H1 (cell line): ENCODE data around the gene TCERG1L. TPM values are rescaled to one million over a fixed set of nuclear protein-coding genes. Genes with fewer than 3 reads are reported as not detected.

ENCODE experiments used
- CTCF ChIA-PET: fragments of 300-600 bp; sonication (Branson Sonifier 250); formaldehyde crosslinking; loops from one replicate; lab custom pipeline; 2021; ENCODE audit not compliant: partially characterized antibody; lab: Charles Lee
- POLR2A ChIA-PET: fragments of 300-600 bp; sonication (Branson Sonifier 250); formaldehyde crosslinking; loops from one replicate; lab custom pipeline; 2021; ENCODE audit warnings: inconsistent platforms; ENCODE audit not compliant: partially characterized antibody; lab: Charles Lee
- DNase-seq, 2 experiments: peaks; one replicate each; pipeline versions ENCODE4 v3.0.0 to v3.0.0-alpha.2; 2010 to 2022; ENCODE audit warnings: low spot score in 2 of 2, low read depth in 1 of 2, mixed read lengths in 1 of 2
- FAIRE-seq: peaks from 2 replicates; lab custom pipeline; 2011; peaks lifted over from hg19 to GRCh38; lab: Jason Lieb, UNC
- H2AFZ ChIP-seq: 2 replicates; pipeline ENCODE4 v1.8.1; 2012; ENCODE audit warnings: low read length, inconsistent platforms
- H2AK5ac ChIP-seq: 2 replicates; pipeline ENCODE4 v1.6.1; 2013; ENCODE audit warnings: low read depth, low read length
- H2BK120ac ChIP-seq: replicated peaks from 2 replicates; pipeline ENCODE3; 2013; ENCODE audit warnings: low read depth, low read length, inconsistent platforms
- H2BK12ac ChIP-seq: 2 replicates; pipeline ENCODE4 v1.6.1; 2013; ENCODE audit warnings: low read depth, low read length
- H2BK15ac ChIP-seq: 2 replicates; pipeline ENCODE4 v1.6.1; 2013; ENCODE audit warnings: low read length
- H2BK20ac ChIP-seq: 2 replicates; pipeline ENCODE4 v1.6.1; 2013; ENCODE audit warnings: low read length
- H2BK5ac ChIP-seq: 2 replicates; pipeline ENCODE4 v1.6.1; 2013; ENCODE audit warnings: low read depth, low read length
- H3K14ac ChIP-seq: 2 replicates; pipeline ENCODE4 v1.6.1; 2013; ENCODE audit warnings: inconsistent platforms; ENCODE audit not compliant: insufficient read length
- H3K18ac ChIP-seq: 2 replicates; pipeline ENCODE4 v1.6.1; 2013; ENCODE audit warnings: low read length; ENCODE audit errors: extremely low read depth
- H3K23ac ChIP-seq: 2 replicates; pipeline ENCODE4 v1.6.1; 2013; ENCODE audit warnings: inconsistent platforms; ENCODE audit not compliant: insufficient read length
- H3K23me2 ChIP-seq: 2 replicates; pipeline ENCODE4 v1.6.1; 2013; ENCODE audit warnings: low read depth, low read length
- H3K27ac ChIP-seq: 2 replicates; pipeline ENCODE4 v1.6.1; 2011; ENCODE audit warnings: low read depth, low read length, inconsistent platforms
- H3K27me3 ChIP-seq, 4 experiments: replicated peaks in 1 of 4; 1 replicate in 1 of 4; 2 replicates in 3 of 4; pipeline versions ENCODE4 v1.6.1 to v1.8.1; 2011 to 2013; ENCODE audit warnings: low read length in 3 of 4, mild to moderate bottlenecking in 3 of 4, inconsistent platforms in 2 of 4, mixed read lengths in 2 of 4, moderate library complexity in 1 of 4; ENCODE audit not compliant: control insufficient read depth in 3 of 4, insufficient read depth in 3 of 4; ENCODE audit errors: extremely low read depth in 1 of 4
- H3K36me3 ChIP-seq, 4 experiments: 2 replicates each; pipeline versions ENCODE4 v1.6.1 to v1.8.1; 2011 to 2013; ENCODE audit warnings: mild to moderate bottlenecking in 4 of 4, low read length in 3 of 4, moderate library complexity in 2 of 4, control low read depth in 1 of 4, inconsistent platforms in 1 of 4; ENCODE audit not compliant: insufficient read depth in 4 of 4, control insufficient read depth in 2 of 4
- H3K4ac ChIP-seq: replicated peaks from 2 replicates; pipeline ENCODE3; 2013; ENCODE audit warnings: low read length, low read depth, mixed read lengths, inconsistent platforms; ENCODE audit not compliant: insufficient read length
- H3K4me1 ChIP-seq, 4 experiments: replicated peaks in 1 of 4; 1 replicate in 1 of 4; 2 replicates in 3 of 4; pipeline versions ENCODE4 v1.6.1 to v1.8.1; 2011 to 2013; ENCODE audit warnings: low read length in 3 of 4, inconsistent platforms in 2 of 4, mixed read lengths in 1 of 4; ENCODE audit not compliant: insufficient read depth in 4 of 4, control insufficient read depth in 3 of 4
- H3K4me2 ChIP-seq, 2 experiments: 2 replicates each; pipeline versions ENCODE4 v1.6.1 to v1.8.1; 2011 to 2013; ENCODE audit warnings: low read depth in 2 of 2, low read length in 2 of 2, control low read depth in 1 of 2, inconsistent platforms in 1 of 2, mild to moderate bottlenecking in 1 of 2; ENCODE audit not compliant: insufficient read depth in 1 of 2
- H3K4me3 ChIP-seq, 4 experiments: fragments of 200-600, 300-600 bp in 1 of 4; sonication (generic), shearing (Covaris generic), sonication (Bioruptor Twin) in 1 of 4; 2 replicates each; pipeline versions ENCODE4 v1.5.1 to v1.8.1; 2011 to 2016; ENCODE audit warnings: low read length in 4 of 4, low read depth in 3 of 4, control low read depth in 2 of 4, inconsistent platforms in 2 of 4, mild to moderate bottlenecking in 2 of 4, mixed read lengths in 1 of 4, moderate library complexity in 1 of 4; ENCODE audit not compliant: insufficient read depth in 2 of 4; ENCODE audit errors: extremely low read depth in 1 of 4
- H3K56ac ChIP-seq: replicated peaks from 2 replicates; pipeline ENCODE3; 2013; ENCODE audit warnings: low read depth, mild to moderate bottlenecking, mixed read lengths, low read length, inconsistent platforms; ENCODE audit not compliant: insufficient read length
- H3K79me1 ChIP-seq: 2 replicates; pipeline ENCODE4 v1.6.1; 2013; ENCODE audit warnings: low read depth, low read length, control low read depth
- H3K79me2 ChIP-seq, 2 experiments: 2 replicates each; pipeline versions ENCODE4 v1.6.1 to v1.8.1; 2012 to 2013; ENCODE audit warnings: low read length in 2 of 2, mild to moderate bottlenecking in 2 of 2, inconsistent platforms in 1 of 2; ENCODE audit not compliant: insufficient read depth in 2 of 2, control insufficient read depth in 1 of 2
- H3K9ac ChIP-seq, 4 experiments: replicated peaks in 1 of 4; 1 replicate in 1 of 4; 2 replicates in 3 of 4; pipeline versions ENCODE4 v1.6.1 to v1.8.1; 2011 to 2013; ENCODE audit warnings: low read depth in 3 of 4, low read length in 3 of 4, control low read depth in 2 of 4, mild to moderate bottlenecking in 2 of 4, moderate library complexity in 2 of 4, inconsistent platforms in 1 of 4; ENCODE audit errors: extremely low read depth in 1 of 4
- H3K9me3 ChIP-seq, 2 experiments: 2 replicates each; pipeline versions ENCODE4 v1.6.1 to v1.8.1; 2012 to 2013; ENCODE audit warnings: mild to moderate bottlenecking in 2 of 2, moderate library complexity in 2 of 2, control low read depth in 1 of 2, inconsistent platforms in 1 of 2, low read depth in 1 of 2, low read length in 1 of 2, mixed read lengths in 1 of 2; ENCODE audit not compliant: insufficient read depth in 2 of 2
- H4K20me1 ChIP-seq, 2 experiments: replicated peaks in 1 of 2; 2 replicates each; pipeline versions ENCODE3 to v1.8.1; 2011 to 2013; ENCODE audit warnings: inconsistent platforms in 2 of 2, low read length in 2 of 2, mild to moderate bottlenecking in 1 of 2; ENCODE audit not compliant: insufficient read depth in 2 of 2, control insufficient read depth in 1 of 2
- H4K5ac ChIP-seq: 2 replicates; pipeline ENCODE4 v1.6.1; 2013; ENCODE audit warnings: low read length, low read depth, mixed read lengths, inconsistent platforms; ENCODE audit not compliant: insufficient read length
- H4K8ac ChIP-seq: 2 replicates; pipeline ENCODE4 v1.8.0; 2013; ENCODE audit warnings: mild to moderate bottlenecking, moderate library complexity, low read length, inconsistent platforms; ENCODE audit not compliant: insufficient read depth; ENCODE audit errors: extremely low read depth
- H4K91ac ChIP-seq: replicated peaks from 2 replicates; pipeline ENCODE3; 2013; ENCODE audit warnings: low read length, mixed read lengths, inconsistent platforms; ENCODE audit not compliant: insufficient read length
- ASH2L ChIP-seq: fragments of 200-600, 300-600 bp; sonication (generic); IDR thresholded peaks from one replicate; pipeline ENCODE4 v1.7.1; 2017; ENCODE audit warnings: low read length
- EP300 ChIP-seq, 2 experiments: IDR thresholded peaks; 1 replicate in 1 of 2; 2 replicates in 1 of 2; pipeline ENCODE4 v1.6.1; 2011 to 2012; ENCODE audit warnings: low read depth in 2 of 2, low read length in 2 of 2, mild to moderate bottlenecking in 2 of 2, borderline replicate concordance in 1 of 2, inconsistent platforms in 1 of 2, moderate library complexity in 1 of 2
- EZH2 ChIP-seq: fragments of 200-600 bp; sonication (generic); IDR thresholded peaks from 2 replicates; pipeline ENCODE4 v1.7.1; 2012; ENCODE audit warnings: low read depth, mild to moderate bottlenecking, moderate library complexity, low read length, inconsistent platforms; ENCODE audit not compliant: severe bottlenecking
- GABPA ChIP-seq: IDR thresholded peaks from 2 replicates; pipeline ENCODE4 v1.6.1; 2011; ENCODE audit warnings: mild to moderate bottlenecking, low read length, moderate library complexity, borderline replicate concordance; ENCODE audit not compliant: insufficient read depth
- HDAC2 ChIP-seq, 2 experiments: fragments of 300-600 bp in 1 of 2; sonication (generic) in 1 of 2; IDR thresholded peaks; 2 replicates each; pipeline ENCODE4 v1.6.1; 2011 to 2012; ENCODE audit warnings: low read depth in 2 of 2, low read length in 2 of 2, mild to moderate bottlenecking in 2 of 2, moderate library complexity in 2 of 2, borderline replicate concordance in 1 of 2, inconsistent platforms in 1 of 2
- JUN ChIP-seq: IDR thresholded peaks from 2 replicates; pipeline ENCODE4 v1.6.1; 2011; ENCODE audit warnings: low read depth, mild to moderate bottlenecking, improper control_type of control experiment, low read length
- JUND ChIP-seq: IDR thresholded peaks from 2 replicates; pipeline ENCODE4 v1.6.1; 2011; ENCODE audit warnings: mild to moderate bottlenecking, improper control_type of control experiment, low read length
- KDM4A ChIP-seq: IDR thresholded peaks from one replicate; pipeline ENCODE4 v1.7.1; 2012; ENCODE audit warnings: low read depth, mild to moderate bottlenecking, moderate library complexity, low read length, inconsistent platforms; ENCODE audit not compliant: severe bottlenecking
- SIRT6 ChIP-seq: IDR thresholded peaks from one replicate; pipeline ENCODE4 v1.7.1; 2012; ENCODE audit warnings: low read length, inconsistent platforms
- SP1 ChIP-seq: IDR thresholded peaks from 2 replicates; pipeline ENCODE4 v1.6.1; 2011; ENCODE audit warnings: low read depth, low read length
- TCF12 ChIP-seq: IDR thresholded peaks from 2 replicates; pipeline ENCODE4 v1.6.1; 2011; ENCODE audit warnings: low read depth, mild to moderate bottlenecking, low read length
- WGBS, 2 experiments: shearing (Covaris generic) in 1 of 2; methylation state at CpG; one replicate each; pipeline versions ENCODE4 v1.1.6 to v1.1.7; 2013 to 2015; ENCODE audit warnings: low lambda C conversion rate in 2 of 2, mixed read lengths in 2 of 2, inconsistent platforms in 1 of 2, low coverage in 1 of 2, missing lambda C conversion rate in 1 of 2; ENCODE audit not compliant: insufficient replicate concordance in 2 of 2, insufficient coverage in 1 of 2, insufficient read length in 1 of 2; ENCODE audit errors: extremely low coverage in 1 of 2, missing lambda C conversion rate in 1 of 2; 5-methylcytosine and 5-hydroxymethylcytosine counted together
- polyA plus RNA-seq, 7 experiments: library from polyadenylated mRNA; depleted of rRNA in 3 of 7; stranded (reverse) in 5 of 7; unstranded in 2 of 7; fragments of >200 nt in 5 of 7; fragments of 200-250 nt in 2 of 7; gene quantifications; 1 replicate in 5 of 7; 2 replicates in 1 of 7; 4 replicates in 1 of 7; pipeline versions ENCODE4 v1.2.1 to v1.2.3, GENCODE V29; 2011 to 2013; ENCODE audit warnings: missing spikeins in 2 of 7, mixed read lengths in 2 of 7
- total RNA-seq: library from RNA; stranded (reverse); fragmentation: NEBNext Ultra II Directional; extraction: Animal tissue kit (Norgen Biotek cat#: 25700); gene quantifications from 2 replicates; pipeline ENCODE4 v1.2.1, GENCODE V29; 2021
- TF ChIP-seq, protein P1 (sequence below): IDR thresholded peaks from 2 replicates; pipeline ENCODE4 v1.6.1; 2012; ENCODE audit warnings: inconsistent platforms

The TCERG1L gene
- total and polyA plus RNA-seq, 2 of the 8 experiments (the other 6 are each of a cell fraction or from before 2014, with no cell fraction given), result 3.9 to 6.9 TPM

DNA sequence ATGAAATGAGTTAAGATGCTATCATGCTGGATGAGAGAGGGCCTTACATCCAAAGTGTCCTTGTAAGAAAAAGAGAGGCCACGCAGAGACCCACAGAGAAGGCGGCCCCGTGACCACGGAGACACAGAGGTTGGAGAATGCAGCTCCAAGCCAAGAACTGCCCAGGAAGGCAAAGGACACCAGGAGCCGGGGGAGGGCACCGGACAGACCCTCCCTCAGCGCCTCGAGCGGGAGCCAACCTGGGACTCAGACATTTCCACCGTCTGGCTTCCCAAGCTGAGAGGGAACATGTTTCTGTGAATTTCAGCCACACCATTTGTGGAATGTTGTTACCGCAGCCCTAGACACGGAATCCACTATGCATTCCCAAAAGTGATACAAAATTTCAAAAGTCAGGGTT lies 22.9 kb downstream of the TCERG1L start:
- Histone ChIP-seq H4K91ac (no peak overlapping the region), H2BK5ac (no peak overlapping the region), H3K27me3 (no peaks in the 10 kb centered on the region; a peak in 1 of 7 replicates), H2BK20ac (no peak overlapping the region), H2BK12ac (no peak overlapping the region), H2AK5ac (no peak overlapping the region), H3K79me1 (no peaks in the 10 kb centered on the region), H3K79me2 (no peaks in the 10 kb centered on the region), H3K56ac (no peak overlapping the region), H4K5ac (no peak overlapping the region), H2BK120ac (no peak overlapping the region), H3K9ac (no peak overlapping the region), H3K23me2 (no peaks in the 10 kb centered on the region), H3K9me3 (no peaks in the 10 kb centered on the region), H2AFZ (no peak overlapping the region), H3K23ac (no peak overlapping the region), H4K20me1 (no peaks in the 10 kb centered on the region), H3K18ac (no peak overlapping the region), H3K27ac (no peak overlapping the region), H4K8ac (no peak overlapping the region), H3K4me3 (no peak overlapping the region), H3K36me3 (no peaks in the 10 kb centered on the region; a peak in 1 of 8 replicates), H3K4ac (no peak overlapping the region), H3K4me1 (no peaks in the 10 kb centered on the region), H3K14ac (no peak overlapping the region), H3K4me2 (no peak overlapping the region), H2BK15ac (no peak overlapping the region)
- POLR2A ChIA-PET, result no interaction called here
- DNase-seq (no peak), FAIRE-seq (no peak)
- CTCF ChIA-PET, result interaction anchor here (0.6 to 1.4 kb wide), 3 partner anchors 22 to 128 kb away, joined by 3 read pairs; no protein-coding TSS in a partner anchor
- 96% methylated on average over 12 of the region's 12 CpGs; no CpG with 5 or more reads in 1 of the 2 experiments for WGBS, 2 experiments
- TF ChIP-seq HDAC2 (IDR thresholded peaks at IDR 0.05; ENCODE audit: borderline replicate concordance in 1 of 2, low read depth in 2 of 2, low read length in 2 of 2), result no peak
- no peak for TF ChIP-seq SIRT6
- no peak for TF ChIP-seq TCF12
- no peak for TF ChIP-seq GABPA
- no peak for TF ChIP-seq EP300 (IDR thresholded peaks at IDR 0.05; ENCODE audit: borderline replicate concordance in 1 of 2, low read depth in 2 of 2, low read length in 2 of 2)
- TF ChIP-seq EZH2, result no peak
- TF ChIP-seq, protein P1, sequence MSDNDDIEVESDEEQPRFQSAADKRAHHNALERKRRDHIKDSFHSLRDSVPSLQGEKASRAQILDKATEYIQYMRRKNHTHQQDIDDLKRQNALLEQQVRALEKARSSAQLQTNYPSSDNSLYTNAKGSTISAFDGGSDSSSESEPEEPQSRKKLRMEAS, result no peak
- TF ChIP-seq KDM4A, result no peak
- TF ChIP-seq JUN, result no peak
- TF ChIP-seq JUND, result no peak
- no peak for TF ChIP-seq SP1
- TF ChIP-seq ASH2L, result no peak
